Muscle layer of duodenum (tissue), 2 donors: ENCODE data around the gene TTC9B.
"Not testable (repeated sequence)": the region's sequence is repeated elsewhere in the genome, so short reads cannot be mapped to it uniquely, and the experiment has no call there.

ENCODE experiments used
- H3K27ac ChIP-seq: one replicate; pipeline ENCODE4 v1.7.0; 2013; ENCODE audit warnings: mild to moderate bottlenecking, low read length
- H3K27me3 ChIP-seq: one replicate; pipeline ENCODE4 v1.7.0; 2013; ENCODE audit warnings: low read depth, mild to moderate bottlenecking, control low read depth, low read length
- H3K36me3 ChIP-seq, 2 donors: one replicate each; pipeline ENCODE4 v1.7.0; 2013; ENCODE audit warnings: low read length in 2 of 2, control low read depth in 1 of 2, mild to moderate bottlenecking in 1 of 2; ENCODE audit not compliant: insufficient read depth in 2 of 2, control insufficient read depth in 1 of 2
- H3K4me1 ChIP-seq, 2 donors: one replicate each; pipeline ENCODE4 v1.7.0; 2013; ENCODE audit warnings: low read length in 2 of 2, mild to moderate bottlenecking in 2 of 2, control low read depth in 1 of 2, moderate library complexity in 1 of 2; ENCODE audit not compliant: insufficient read depth in 2 of 2, control insufficient read depth in 1 of 2
- H3K4me3 ChIP-seq, 2 donors: one replicate each; pipeline ENCODE4 v1.7.0; 2013; ENCODE audit warnings: low read length in 2 of 2, low read depth in 1 of 2, mild to moderate bottlenecking in 1 of 2
- H3K9me3 ChIP-seq, 2 donors: one replicate each; pipeline ENCODE4 v1.7.0; 2013; ENCODE audit warnings: low read length in 2 of 2, control low read depth in 1 of 2, mild to moderate bottlenecking in 1 of 2; ENCODE audit not compliant: control insufficient read depth in 1 of 2
- donor health status: healthy.

TTC9B gene

DNA sequence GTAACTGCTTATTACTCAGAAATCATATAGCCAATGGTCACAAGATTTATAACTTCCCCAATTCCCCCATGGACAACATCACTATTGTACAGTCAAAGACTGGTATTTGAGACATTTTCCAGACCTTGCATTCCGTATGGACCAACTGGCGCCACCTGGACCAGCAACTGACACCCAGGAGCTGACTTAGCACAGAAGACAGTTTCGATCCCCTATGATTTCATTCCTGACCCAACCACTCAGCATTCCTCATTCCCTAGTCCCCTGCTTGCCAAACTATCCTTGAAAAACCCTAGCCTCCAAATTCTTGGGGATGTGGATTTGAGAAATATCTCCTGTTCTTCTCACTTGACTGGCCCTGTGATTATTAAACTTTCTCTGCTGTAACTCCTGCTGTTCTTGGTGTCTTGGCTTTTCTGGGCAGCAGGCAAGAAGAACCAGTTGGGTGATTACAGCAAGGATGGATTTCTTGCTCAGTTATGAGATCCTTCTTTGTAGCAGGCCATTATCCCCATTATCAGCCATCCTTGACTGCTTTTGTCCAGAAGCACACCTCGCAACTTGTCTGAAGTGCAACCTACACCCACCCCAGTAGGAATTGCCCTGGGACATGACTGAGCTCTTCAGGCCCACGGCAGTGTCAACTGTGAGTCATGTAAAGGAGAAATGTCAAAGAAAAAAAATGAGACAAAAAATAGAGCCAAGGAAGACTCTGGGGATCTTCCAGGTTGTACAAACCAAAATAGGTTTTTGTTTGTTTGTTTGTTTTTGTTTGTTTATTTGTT lies 40.7 kb downstream of the TTC9B start:
- Histone ChIP-seq H3K36me3 (no peaks in the 10 kb centered on the region), H3K27me3 (no peaks in the 10 kb centered on the region), H3K4me1 (no peaks in the 10 kb centered on the region), H3K4me3 (no peak overlapping the region), H3K27ac (no peak overlapping the region), H3K9me3 (no peaks in the 10 kb centered on the region)

DNA sequence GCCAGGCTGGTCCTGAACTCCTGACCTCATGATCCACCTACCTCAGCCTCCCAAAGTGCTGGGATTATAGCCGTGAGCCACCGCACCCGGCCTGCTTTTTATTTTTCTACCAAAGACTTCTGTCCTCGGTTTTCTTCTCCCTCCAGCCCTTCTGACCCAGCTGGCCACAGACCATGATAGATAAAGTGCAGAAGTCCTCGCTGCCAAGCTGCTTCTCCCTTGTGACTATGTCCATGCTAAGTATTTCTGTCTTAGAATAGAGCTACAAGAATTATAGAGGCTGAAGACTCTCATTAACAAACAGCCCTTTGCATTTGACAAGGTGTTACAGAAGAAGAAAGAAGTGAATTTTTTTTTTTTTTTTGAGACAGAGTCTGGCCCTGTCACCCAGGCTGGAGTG lies 42.4 kb downstream of the TTC9B start:
- Histone ChIP-seq H3K9me3 (no peaks in the 10 kb centered on the region), H3K27me3 (no peaks in the 10 kb centered on the region), H3K36me3 (no peaks in the 10 kb centered on the region), H3K4me1 (no peaks in the 10 kb centered on the region), H3K4me3 (no peak overlapping the region), H3K27ac (no peak overlapping the region)

DNA sequence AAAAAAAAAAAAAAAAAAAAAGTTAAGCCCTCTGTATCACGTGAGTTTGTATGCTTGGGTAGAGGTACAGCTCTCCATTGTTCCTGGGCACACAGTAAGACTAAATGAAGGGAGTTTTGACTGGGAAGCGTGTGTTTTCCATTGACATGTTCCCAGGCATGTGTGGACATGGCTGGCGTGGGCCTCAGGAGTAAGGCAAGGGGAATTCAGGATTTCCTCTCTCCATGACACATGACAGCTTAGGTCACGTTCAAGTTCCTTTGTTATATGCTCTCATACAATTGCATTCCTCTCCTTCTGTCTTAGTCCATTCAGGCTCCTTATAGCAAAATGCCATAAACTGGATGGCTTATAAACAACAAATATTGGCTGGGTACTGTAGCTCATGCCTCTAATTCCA lies 44.1 kb downstream of the TTC9B start:
- Histone ChIP-seq H3K4me3 (no peak overlapping the region), H3K27ac (no peak overlapping the region), H3K36me3 (no peaks in the 10 kb centered on the region), H3K4me1 (no peaks in the 10 kb centered on the region), H3K9me3 (no peaks in the 10 kb centered on the region), H3K27me3 (no peaks in the 10 kb centered on the region)

DNA sequence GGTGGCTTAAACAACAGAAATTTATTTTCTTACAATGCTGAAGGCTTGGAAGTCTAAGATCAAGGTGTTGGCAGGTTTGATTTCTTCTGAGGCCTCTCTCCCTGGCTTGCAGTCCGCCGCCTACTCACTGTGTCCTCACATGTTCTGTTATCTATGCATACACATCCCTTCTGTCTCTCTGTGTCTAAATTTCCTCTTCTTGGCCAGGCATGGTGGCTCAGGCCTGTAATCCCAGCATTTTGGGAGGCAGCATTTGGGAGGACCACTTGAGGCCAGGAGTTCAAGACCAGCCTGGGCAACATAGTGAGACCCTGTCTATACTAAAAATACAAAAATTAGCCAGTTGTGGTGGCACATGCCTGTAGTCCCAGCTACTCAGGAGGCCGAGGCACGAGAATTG lies 46.9 kb downstream of the TTC9B start:
- H3K36me3 ChIP-seq, H3K4me3 ChIP-seq, H3K27ac ChIP-seq, H3K9me3 ChIP-seq, H3K4me1 ChIP-seq, H3K27me3 ChIP-seq: not testable (repeated sequence)

DNA sequence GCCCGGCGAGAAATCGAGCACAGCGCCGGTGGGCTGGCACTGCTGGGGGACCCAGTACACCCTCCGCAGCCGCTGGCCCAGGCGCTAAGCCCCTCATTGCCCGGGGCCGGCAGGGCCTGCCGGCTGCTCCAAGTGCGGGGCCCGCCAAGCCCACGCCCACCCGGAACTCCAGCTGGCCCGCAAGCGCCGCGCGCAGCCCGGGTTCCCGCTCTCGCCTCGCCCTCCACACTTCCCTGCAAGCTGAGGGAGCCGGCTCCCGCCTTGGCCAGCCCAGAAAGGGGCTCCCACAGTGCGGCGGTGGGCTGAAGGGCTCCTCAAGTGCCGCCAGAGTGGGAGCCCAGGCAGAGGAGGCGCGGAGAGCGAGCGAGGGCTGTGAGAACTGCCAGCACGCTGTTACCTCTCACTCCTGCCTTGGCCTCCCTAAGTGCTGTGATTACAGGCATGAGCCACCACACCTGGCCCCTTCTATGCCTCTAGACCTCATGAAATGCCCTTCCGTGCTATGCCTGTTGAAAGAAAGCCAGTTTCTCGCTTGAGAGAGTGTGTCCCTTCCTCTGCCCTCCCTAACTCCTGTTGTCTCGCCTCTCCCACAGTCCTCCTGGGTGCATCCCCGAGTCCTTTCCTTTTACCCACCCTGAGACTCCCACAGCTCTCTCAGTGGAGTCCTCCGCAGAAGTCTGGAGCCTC lies 47.7 kb downstream of the TTC9B start:
- not testable (repeated sequence) for H3K4me1 ChIP-seq, H3K27ac ChIP-seq, H3K9me3 ChIP-seq, H3K4me3 ChIP-seq, H3K27me3 ChIP-seq, H3K36me3 ChIP-seq

DNA sequence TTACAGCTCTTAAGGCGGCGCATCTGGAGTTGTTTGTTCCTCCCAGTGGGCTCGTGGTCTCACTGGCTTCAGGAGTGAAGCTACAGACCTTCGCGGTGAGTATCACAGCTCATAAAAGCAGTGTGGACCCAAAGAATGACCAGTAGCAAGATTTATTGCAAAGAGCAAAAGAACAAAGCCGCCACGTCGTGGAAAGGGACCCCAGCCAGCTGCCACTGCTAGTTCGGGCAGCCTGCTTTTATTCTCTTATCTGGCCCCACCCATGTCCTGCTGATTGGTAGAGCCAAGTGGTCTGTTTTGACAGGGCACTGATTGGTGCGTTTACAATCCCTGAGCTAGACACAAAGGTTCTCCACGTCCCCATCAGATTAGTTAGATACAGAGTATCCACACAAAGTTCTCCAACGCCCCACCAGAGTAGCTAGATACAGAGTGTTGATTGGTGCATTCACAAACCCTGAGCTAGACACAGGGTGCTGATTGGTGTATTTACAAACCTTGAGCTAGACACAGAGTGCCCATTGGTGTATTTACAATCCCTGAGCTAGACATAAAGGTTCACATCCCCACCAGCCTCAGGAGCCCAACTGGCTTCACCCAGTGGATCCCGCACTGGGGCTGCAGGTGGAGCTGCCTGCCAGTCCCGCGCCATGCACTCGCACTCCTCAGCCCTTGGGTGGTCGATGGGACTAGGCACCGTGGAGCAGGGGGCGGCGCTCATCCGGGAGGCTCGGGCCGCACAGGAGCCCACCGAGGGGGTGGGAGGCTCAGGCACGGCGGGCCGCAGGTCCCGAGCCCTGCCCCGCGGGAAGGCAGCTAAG lies 48.5 kb downstream of the TTC9B start:
- not testable (repeated sequence) for H3K36me3 ChIP-seq, H3K9me3 ChIP-seq, H3K4me3 ChIP-seq, H3K27ac ChIP-seq, H3K4me1 ChIP-seq, H3K27me3 ChIP-seq
